GM21619 (cell line): ENCODE results near the gene IDH3A.

Experiments used
- ATAC-seq: cut with Tn5 transposase; IDR thresholded peaks from one replicate; pipeline ENCODE4 v1.9.1; 2021; ENCODE audit not compliant: unreplicated experiment

The IDH3A gene

GRCh38 chr15:78216276-78217104 lies 67.3 kb downstream of the IDH3A start:
- ATAC-seq = no peak

GRCh38 chr15:78220713-78221112 lies 71.6 kb downstream of the IDH3A start:
- no peak for ATAC-seq
